H9 (cell line): Measurements from ENCODE around the gene SOCS6. TPM values are rescaled to one million over a fixed set of nuclear protein-coding genes. Genes with fewer than 3 reads are reported as not detected.

Source experiments
- DNase-seq: peaks from one replicate; pipeline ENCODE4 v3.0.0-alpha.2; 2017
- H2AFZ ChIP-seq: one replicate; pipeline ENCODE4 v1.6.1; 2013; ENCODE audit warnings: mild to moderate bottlenecking, low read length, control low read depth, moderate library complexity
- H2AK5ac ChIP-seq: 2 replicates; pipeline ENCODE4 v1.6.1; 2013; ENCODE audit warnings: low read length, control low read depth, mixed read lengths; ENCODE audit not compliant: insufficient read length
- H2BK120ac ChIP-seq: one replicate; pipeline ENCODE4 v1.6.1; 2013; ENCODE audit warnings: low read depth, mild to moderate bottlenecking, low read length, control low read depth, inconsistent platforms; ENCODE audit not compliant: poor library complexity, severe bottlenecking
- H2BK12ac ChIP-seq: 2 replicates; pipeline ENCODE4 v1.6.1; 2013; ENCODE audit warnings: low read length, control low read depth, mixed read lengths, low read depth; ENCODE audit not compliant: insufficient read length
- H2BK15ac ChIP-seq: 2 replicates; pipeline ENCODE4 v1.6.1; 2013; ENCODE audit warnings: low read depth, low read length, control low read depth
- H2BK20ac ChIP-seq: one replicate; pipeline ENCODE4 v1.6.1; 2013; ENCODE audit warnings: low read depth, mild to moderate bottlenecking, low read length, control low read depth, inconsistent platforms; ENCODE audit not compliant: poor library complexity, severe bottlenecking
- H2BK5ac ChIP-seq: 2 replicates; pipeline ENCODE4 v1.6.1; 2013; ENCODE audit warnings: low read length, control low read depth, mixed read lengths; ENCODE audit not compliant: insufficient read length
- H3K14ac ChIP-seq: 2 replicates; pipeline ENCODE4 v1.6.1; 2013; ENCODE audit warnings: low read length, control low read depth; ENCODE audit not compliant: insufficient read depth
- H3K18ac ChIP-seq: 2 replicates; pipeline ENCODE4 v1.6.1; 2013; ENCODE audit warnings: low read depth, mild to moderate bottlenecking, mixed read lengths, low read length, control low read depth; ENCODE audit not compliant: insufficient read length
- H3K23ac ChIP-seq: 2 replicates; pipeline ENCODE4 v1.6.1; 2013; ENCODE audit warnings: low read length, control low read depth, mixed read lengths, low read depth; ENCODE audit not compliant: insufficient read length
- H3K23me2 ChIP-seq: 2 replicates; pipeline ENCODE4 v1.6.1; 2013; ENCODE audit warnings: low read depth, mild to moderate bottlenecking, mixed read lengths, low read length, control low read depth; ENCODE audit not compliant: insufficient read length, poor library complexity, severe bottlenecking
- H3K27ac ChIP-seq: 2 replicates; pipeline ENCODE4 v1.5.1; 2013; ENCODE audit warnings: low read length, control low read depth, mixed read lengths, low read depth; ENCODE audit not compliant: insufficient read length
- H3K27me3 ChIP-seq: 2 replicates; pipeline ENCODE4 v1.6.1; 2013; ENCODE audit warnings: low read length, control low read depth, inconsistent platforms; ENCODE audit not compliant: insufficient read depth
- H3K4ac ChIP-seq: 2 replicates; pipeline ENCODE4 v1.6.1; 2013; ENCODE audit warnings: low read depth, mild to moderate bottlenecking, control low read depth, inconsistent platforms, low read length, moderate library complexity
- H3K4me1 ChIP-seq: 2 replicates; pipeline ENCODE4 v1.6.1; 2013; ENCODE audit warnings: low read length, control low read depth, inconsistent platforms; ENCODE audit not compliant: insufficient read depth
- H3K4me2 ChIP-seq: 2 replicates; pipeline ENCODE4 v1.6.1; 2013; ENCODE audit warnings: low read length, control low read depth, mixed read lengths; ENCODE audit not compliant: insufficient read length, insufficient read depth
- H3K56ac ChIP-seq: 2 replicates; pipeline ENCODE4 v1.6.1; 2013; ENCODE audit warnings: low read depth, mild to moderate bottlenecking, mixed read lengths, low read length, control low read depth; ENCODE audit not compliant: insufficient read length
- H3K79me1 ChIP-seq: 2 replicates; pipeline ENCODE4 v1.6.1; 2013; ENCODE audit warnings: low read depth, mild to moderate bottlenecking, moderate library complexity, low read length, control low read depth, inconsistent platforms; ENCODE audit not compliant: insufficient read depth, poor library complexity, severe bottlenecking
- H3K79me2 ChIP-seq: 2 replicates; pipeline ENCODE4 v1.6.1; 2013; ENCODE audit warnings: low read length, control low read depth, inconsistent platforms; ENCODE audit not compliant: insufficient read depth
- H3K9ac ChIP-seq: 2 replicates; pipeline ENCODE4 v1.6.1; 2013; ENCODE audit warnings: low read length, control low read depth, mixed read lengths; ENCODE audit not compliant: insufficient read length; ENCODE audit errors: extremely low read depth
- H3K9me3 ChIP-seq: one replicate; pipeline ENCODE4 v1.6.1; 2013; ENCODE audit warnings: low read depth, low read length, inconsistent platforms; ENCODE audit not compliant: control insufficient read depth
- H3T11ph ChIP-seq: one replicate; pipeline ENCODE4 v1.6.1; 2013; ENCODE audit warnings: mild to moderate bottlenecking, low read length, control low read depth, inconsistent platforms
- H4K20me1 ChIP-seq: one replicate; pipeline ENCODE4 v1.6.1; 2013; ENCODE audit not compliant: control insufficient read depth, insufficient read length, insufficient read depth
- H4K5ac ChIP-seq: 2 replicates; pipeline ENCODE4 v1.6.1; 2013; ENCODE audit warnings: low read depth, mild to moderate bottlenecking, mixed read lengths, low read length, control low read depth; ENCODE audit not compliant: insufficient read length
- H4K8ac ChIP-seq: replicated peaks from 2 replicates; pipeline ENCODE4 v1.6.1; 2013; ENCODE audit warnings: low read length, control low read depth, mixed read lengths, low read depth; ENCODE audit not compliant: insufficient read length
- H4K91ac ChIP-seq: 2 replicates; pipeline ENCODE4 v1.6.1; 2013; ENCODE audit warnings: low read depth, mild to moderate bottlenecking, moderate library complexity, mixed read lengths, low read length, control low read depth; ENCODE audit not compliant: insufficient read length
- H3K27ac Mint-ChIP-seq, 3 experiments: 2 replicates in 2 of 3; 3 replicates in 1 of 3; pipeline ENCODE4 v1.8.0; 2020 to 2021; ENCODE audit warnings: mixed read lengths in 3 of 3, mild to moderate bottlenecking in 1 of 3, moderate library complexity in 1 of 3
- H3K27me3 Mint-ChIP-seq: 2 replicates; pipeline ENCODE4 v1.8.0; 2021; ENCODE audit warnings: low read depth, mild to moderate bottlenecking, moderate library complexity, mixed read lengths
- H3K36me3 Mint-ChIP-seq, 3 experiments: 2 replicates in 2 of 3; 3 replicates in 1 of 3; pipeline ENCODE4 v1.8.0; 2020 to 2021; ENCODE audit warnings: low read depth in 3 of 3, mixed read lengths in 3 of 3; ENCODE audit not compliant: insufficient read depth in 1 of 3
- H3K4me1 Mint-ChIP-seq, 2 experiments: 2 replicates each; pipeline ENCODE4 v1.8.0; 2020; ENCODE audit warnings: mixed read lengths in 2 of 2
- H3K4me3 Mint-ChIP-seq, 2 experiments: 2 replicates in 1 of 2; 3 replicates in 1 of 2; pipeline ENCODE4 v1.8.0; 2020 to 2021; ENCODE audit warnings: mild to moderate bottlenecking in 2 of 2, mixed read lengths in 2 of 2, moderate library complexity in 1 of 2
- H3K9me3 Mint-ChIP-seq, 2 experiments: 2 replicates in 1 of 2; 3 replicates in 1 of 2; pipeline ENCODE4 v1.8.0; 2020; ENCODE audit warnings: mild to moderate bottlenecking in 2 of 2, mixed read lengths in 2 of 2, moderate library complexity in 1 of 2
- CTCF ChIP-seq: fragments of 200-600 bp; sonication (generic); conservative IDR thresholded peaks from 3 replicates; pipeline ENCODE4 v1.8.0; 2021; ENCODE audit warnings: antibody characterized with exemption, mild to moderate bottlenecking
- WGBS: extraction: QIAGEN DNeasy Blood & Tissue Kit; methylation state at CpG from one replicate; pipeline ENCODE4 v1.1.7; 2013; ENCODE audit warnings: missing lambda C conversion rate, low lambda C conversion rate, mixed read lengths; ENCODE audit not compliant: insufficient read length; ENCODE audit errors: extremely low coverage; 5-methylcytosine and 5-hydroxymethylcytosine counted together
- total RNA-seq: library from RNA; stranded (reverse); gene quantifications from 2 replicates; pipeline ENCODE4 v1.2.1, GENCODE V29; 2021

The SOCS6 gene
- total RNA-seq, 1 experiment from 2014 or later, result 24.5 TPM

- no peak overlapping the region for H2AFZ ChIP-seq
- H3K36me3 Mint-ChIP-seq, result no peaks in the 10 kb centered on the region
These were observed 83.1 kb downstream of the SOCS6 start for GRCh38 chr18:70371908-70372307.

More at GRCh38 chr18:70371908-70372307, 83.1 kb downstream of the SOCS6 start:
- no peak overlapping the region for H4K91ac ChIP-seq
- H4K20me1 ChIP-seq, result no peaks in the 10 kb centered on the region
- H3K4me2 ChIP-seq, result no peak overlapping the region
- H3K9ac ChIP-seq, result no peak overlapping the region
- no peak overlapping the region for H4K8ac ChIP-seq
- H3K14ac ChIP-seq, result no peak overlapping the region
- H3K9me3 Mint-ChIP-seq, result no peaks in the 10 kb centered on the region
- WGBS, result no CpG with 5 or more reads among the region's 2 CpGs
- H2AK5ac ChIP-seq, result no peak overlapping the region
- no peaks in the 10 kb centered on the region for H3K27me3 ChIP-seq
- no peak overlapping the region for H3K27ac ChIP-seq
- H3K79me1 ChIP-seq, result no peaks in the 10 kb centered on the region
- H2BK15ac ChIP-seq, result no peak overlapping the region
- H3K27me3 Mint-ChIP-seq, result no peaks in the 10 kb centered on the region
- no peaks in the 10 kb centered on the region for H3K23me2 ChIP-seq
- no peak overlapping the region for H3T11ph ChIP-seq
- H3K79me2 ChIP-seq, result no peaks in the 10 kb centered on the region
- no peak overlapping the region for H3K56ac ChIP-seq
- no peak overlapping the region for H3K18ac ChIP-seq
- H3K4ac ChIP-seq, result no peak overlapping the region
- no peak overlapping the region for H2BK5ac ChIP-seq
- no peak overlapping the region for H4K5ac ChIP-seq
- no peak overlapping the region for H3K27ac Mint-ChIP-seq
- TF ChIP-seq CTCF, result no peak
- H3K4me1 ChIP-seq, result no peaks in the 10 kb centered on the region
- no peak overlapping the region for H3K4me3 Mint-ChIP-seq
- H3K9me3 ChIP-seq, result no peaks in the 10 kb centered on the region
- no peak for DNase-seq
- no peak overlapping the region for H3K23ac ChIP-seq
- no peak overlapping the region for H2BK20ac ChIP-seq
- H3K4me1 Mint-ChIP-seq, result peaks cover 8 to 10% of the 10 kb centered on the region in 2 experiments
- H2BK12ac ChIP-seq, result no peak overlapping the region
- H2BK120ac ChIP-seq, result no peak overlapping the region
